ENCODE results near the gene GRAP2. TPM values are rescaled to one million over a fixed set of nuclear protein-coding genes. Genes with fewer than 3 reads are reported as not detected.

The GRAP2 gene
- polyA plus RNA-seq, 1 donor (not counting 4 experiments of a cell fraction or from before 2014, with no cell fraction given): not detected

GRCh38 chr22:40001106-40001505 lies 100.2 kb downstream of the GRAP2 start:
- TF ChIP-seq EZH2 (IDR thresholded peaks at IDR 0.05; ENCODE audit: low read length) (no peak), CTCF (optimal IDR thresholded peaks at IDR 0.05 in 1 of 3, IDR thresholded peaks at IDR 0.05 in 1 of 3, conservative IDR thresholded peaks at IDR 0.05 in 1 of 3; ENCODE audit: extremely low read depth in 1 of 3, insufficient read depth in 2 of 3, low read length in 3 of 3) (no peak)
- peak overlapping the region; percentile 51 for H3K9ac ChIP-seq (ENCODE audit: control insufficient read depth, extremely low read depth, insufficient read depth, low read length)
- H3K4me3 ChIP-seq (ENCODE audit: control insufficient read depth in 2 of 3, extremely low read depth in 1 of 3, insufficient read depth in 2 of 3, low read depth in 1 of 3, low read length in 3 of 3): peak overlapping the region in 1 of 3 experiments; percentile 32
- FAIRE-seq (no peak), DNase-seq (ENCODE audit: low read depth, low spot score) (no peak)
- peaks cover 96% of the 10 kb centered on the region for H3K4me1 ChIP-seq (ENCODE audit: control insufficient read depth, extremely low read depth, insufficient read depth, low read length)
- H3K9me1 ChIP-seq (ENCODE audit: control insufficient read depth, extremely low read depth, insufficient read depth, low read length): peaks cover 23% of the 10 kb centered on the region
- dilution Hi-C loops (cut with MboI; ENCODE audit: extremely low pct_ligation_motif_present, low sequenced_read_pairs): no loop called here
- no peaks in the 10 kb centered on the region for H3K27me3 ChIP-seq (ENCODE audit: control insufficient read depth, extremely low read depth, insufficient read depth, low read length)
- H3K9me3 ChIP-seq (ENCODE audit: control insufficient read depth, low read depth, low read length): no peaks in the 10 kb centered on the region
- H3K27ac ChIP-seq (ENCODE audit: control insufficient read depth, insufficient read depth, low read length): peak overlapping the region; percentile 64
- peaks cover 81% of the 10 kb centered on the region for H3K79me2 ChIP-seq (ENCODE audit: control insufficient read depth, insufficient read depth, low read length)
- peaks cover 18% of the 10 kb centered on the region for H4K20me1 ChIP-seq (ENCODE audit: control insufficient read depth, extremely low read depth, insufficient read depth, low read length)
- H2AFZ ChIP-seq (ENCODE audit: control insufficient read depth, low read length): no peak overlapping the region
- H3K36me3 ChIP-seq (ENCODE audit: control insufficient read depth in 2 of 2, extremely low read depth in 1 of 2, insufficient read depth in 2 of 2, low read length in 2 of 2): peaks cover 5 to 30% of the 10 kb centered on the region in 2 experiments
- peak overlapping the region; percentile 98 for H3K4me2 ChIP-seq (ENCODE audit: control insufficient read depth, extremely low read depth, insufficient read depth, low read depth, low read length)

- TF ChIP-seq EZH2 (IDR thresholded peaks at IDR 0.05; ENCODE audit: low read length) (no peak), CTCF (optimal IDR thresholded peaks at IDR 0.05 in 1 of 3, IDR thresholded peaks at IDR 0.05 in 1 of 3, conservative IDR thresholded peaks at IDR 0.05 in 1 of 3; ENCODE audit: extremely low read depth in 1 of 3, insufficient read depth in 2 of 3, low read length in 3 of 3) (no peak)
- H3K4me2 ChIP-seq (ENCODE audit: control insufficient read depth, extremely low read depth, insufficient read depth, low read depth, low read length): peak overlapping the region; percentile 98
- peak overlapping the region; percentile 51 for H3K9ac ChIP-seq (ENCODE audit: control insufficient read depth, extremely low read depth, insufficient read depth, low read length)
- peak overlapping the region; percentile 64 for H3K27ac ChIP-seq (ENCODE audit: control insufficient read depth, insufficient read depth, low read length)
- peaks cover 23% of the 10 kb centered on the region for H3K9me1 ChIP-seq (ENCODE audit: control insufficient read depth, extremely low read depth, insufficient read depth, low read length)
- DNase-seq (ENCODE audit: low read depth, low spot score) (no peak), FAIRE-seq (peak; percentile 97)
- no peaks in the 10 kb centered on the region for H3K9me3 ChIP-seq (ENCODE audit: control insufficient read depth, low read depth, low read length)
- H3K27me3 ChIP-seq (ENCODE audit: control insufficient read depth, extremely low read depth, insufficient read depth, low read length): no peaks in the 10 kb centered on the region
- peaks cover 5 to 30% of the 10 kb centered on the region in 2 experiments for H3K36me3 ChIP-seq (ENCODE audit: control insufficient read depth in 2 of 2, extremely low read depth in 1 of 2, insufficient read depth in 2 of 2, low read length in 2 of 2)
- dilution Hi-C loops (cut with MboI; ENCODE audit: extremely low pct_ligation_motif_present, low sequenced_read_pairs): no loop called here
- H3K79me2 ChIP-seq (ENCODE audit: control insufficient read depth, insufficient read depth, low read length): peaks cover 81% of the 10 kb centered on the region
- H3K4me3 ChIP-seq (ENCODE audit: control insufficient read depth in 2 of 3, extremely low read depth in 1 of 3, insufficient read depth in 2 of 3, low read depth in 1 of 3, low read length in 3 of 3): peak overlapping the region in 2 of 3 experiments; percentile 12 to 15
- peaks cover 96% of the 10 kb centered on the region for H3K4me1 ChIP-seq (ENCODE audit: control insufficient read depth, extremely low read depth, insufficient read depth, low read length)
- no peak overlapping the region for H2AFZ ChIP-seq (ENCODE audit: control insufficient read depth, low read length)
- peaks cover 18% of the 10 kb centered on the region for H4K20me1 ChIP-seq (ENCODE audit: control insufficient read depth, extremely low read depth, insufficient read depth, low read length)
Observed at GRCh38 chr22:40001800-40002577, 101.1 kb downstream of the GRAP2 start.

Measured in keratinocyte (primary cell).